H1 (cell line): ENCODE results near the gene BNC2. TPM values are rescaled to one million over a fixed set of nuclear protein-coding genes. Genes with fewer than 3 reads are reported as not detected.

ENCODE experiments used
- BCL11A ChIP-seq, 2 experiments: IDR thresholded peaks; one replicate each; pipeline ENCODE4 v1.6.1; 2011; ENCODE audit warnings: low read depth in 2 of 2, low read length in 2 of 2, mild to moderate bottlenecking in 2 of 2
- POU5F1 ChIP-seq: IDR thresholded peaks from 2 replicates; pipeline ENCODE4 v1.6.1; 2011; ENCODE audit warnings: low read depth, mild to moderate bottlenecking, low read length, moderate library complexity
- polyA plus RNA-seq, 7 experiments: library from polyadenylated mRNA; depleted of rRNA in 3 of 7; stranded (reverse) in 5 of 7; unstranded in 2 of 7; fragments of >200 nt in 5 of 7; fragments of 200-250 nt in 2 of 7; gene quantifications; 1 replicate in 5 of 7; 2 replicates in 1 of 7; 4 replicates in 1 of 7; pipeline versions ENCODE4 v1.2.1 to v1.2.3, GENCODE V29; 2011 to 2013; ENCODE audit warnings: missing spikeins in 2 of 7, mixed read lengths in 2 of 7
- total RNA-seq: library from RNA; stranded (reverse); fragmentation: NEBNext Ultra II Directional; extraction: Animal tissue kit (Norgen Biotek cat#: 25700); gene quantifications from 2 replicates; pipeline ENCODE4 v1.2.1, GENCODE V29; 2021

The BNC2 gene
- total and polyA plus RNA-seq, 2 of the 8 experiments (the other 6 are each of a cell fraction or from before 2014, with no cell fraction given), result 16.0 to 26.8 TPM

- TF ChIP-seq POU5F1 (no peak), BCL11A (IDR thresholded peaks at IDR 0.05; ENCODE audit: low read depth in 2 of 2, low read length in 2 of 2) (no peak)
- TF ChIP-seq, all 59 proteins: peak for 0
Measured at GRCh38 chr9:16545639-16546038, 324.8 kb downstream of the BNC2 start (continued).
